Prostate gland (tissue), 2 donors: Measurements from ENCODE around the gene HKDC1. TPM values are rescaled to one million over a fixed set of nuclear protein-coding genes. Genes with fewer than 3 reads are reported as not detected.
"Not testable (repeated sequence)": the region's sequence is repeated elsewhere in the genome, so short reads cannot be mapped to it uniquely, and the experiment has no call there.

Experiments used
- DNase-seq: peaks from one replicate; pipeline ENCODE4 v3.0.0-alpha.2; 2019; ENCODE audit warnings: low spot score
- H3K27ac ChIP-seq, 2 donors: fragments of 200-600 bp; sonication (generic); 2 replicates each; pipeline ENCODE4 v1.5.1; 2017 to 2019
- H3K27me3 ChIP-seq: fragments of 200-600 bp; sonication (generic); replicated peaks from 2 replicates; pipeline ENCODE4 v1.5.1; 2019; ENCODE audit not compliant: insufficient read depth
- H3K36me3 ChIP-seq, 2 donors: fragments of 200-600 bp; sonication (generic); 1 replicate in 1 of 2; 2 replicates in 1 of 2; pipeline versions ENCODE4 v1.5.1 to v1.8.1; 2017 to 2019
- H3K4me1 ChIP-seq: fragments of 200-600 bp; sonication (generic); replicated peaks from 2 replicates; pipeline ENCODE4 v1.5.1; 2019
- H3K4me3 ChIP-seq, 2 donors: fragments of 200-600 bp; sonication (generic); 2 replicates each; pipeline ENCODE4 v1.5.1; 2017 to 2019
- H3K9me3 ChIP-seq: fragments of 200-600 bp; sonication (generic); 2 replicates; pipeline ENCODE4 v1.5.1; 2017
- CTCF ChIP-seq, 4 experiments: fragments of 200-600 bp in 2 of 4; fragments of 450-650 bp in 2 of 4; sonication (generic) in 2 of 4; IDR thresholded peaks; 1 replicate in 3 of 4; 2 replicates in 1 of 4; pipeline ENCODE4 v1.5.1; 2016 to 2019; ENCODE audit warnings: antibody characterized with exemption in 4 of 4, mild to moderate bottlenecking in 2 of 4, moderate library complexity in 2 of 4
- POLR2A ChIP-seq: fragments of 450-650 bp; IDR thresholded peaks from one replicate; pipeline ENCODE4 v1.6.1; 2016; ENCODE audit warnings: antibody characterized with exemption, mild to moderate bottlenecking
- POLR2AphosphoS5 ChIP-seq: sonication (generic); formaldehyde crosslinking; IDR thresholded peaks from one replicate; pipeline ENCODE4 v1.6.1; 2017; ENCODE audit warnings: antibody characterized with exemption
- WGBS: methylation state at CpG from one replicate; pipeline ENCODE4 v1.1.5; 2018; 5-methylcytosine and 5-hydroxymethylcytosine counted together
- intact Hi-C: fragments of 100-400 bp; cut with DNase I; formaldehyde crosslinking; loops from one replicate; pipeline ENCODE4 v1.14.2; 2022
- total RNA-seq, 2 donors: library from RNA; depleted of rRNA; stranded (reverse); fragments of >200 nt; gene quantifications; one replicate each; pipeline ENCODE4 v1.1.0, GENCODE V29; 2016

Gene HKDC1
- total RNA-seq, 2 donors from 2014 or later: 0.23 to 1.6 TPM

- no peak for DNase-seq
- Histone ChIP-seq H3K36me3 (no peaks in the 10 kb centered on the region), H3K9me3 (no peaks in the 10 kb centered on the region), H3K27me3 (no peaks in the 10 kb centered on the region), H3K4me3 (no peak overlapping the region), H3K4me1 (no peaks in the 10 kb centered on the region), H3K27ac (no peak overlapping the region)
- WGBS: 90% methylated on average over 13 of the region's 14 CpGs
- no peak for TF ChIP-seq POLR2A
- no peak for TF ChIP-seq POLR2AphosphoS5
- TF ChIP-seq CTCF (IDR thresholded peaks at IDR 0.05): no peak
- intact Hi-C loops: no loop called here
Measured at GRCh38 chr10:69246581-69247312, 26.6 kb downstream of the HKDC1 start.

GRCh38 chr10:69247313-69247710 is 27.2 kb downstream of the HKDC1 start:
- Histone ChIP-seq H3K36me3 (no peaks in the 10 kb centered on the region), H3K27me3 (no peaks in the 10 kb centered on the region), H3K4me1 (no peaks in the 10 kb centered on the region), H3K4me3 (no peak overlapping the region), H3K9me3 (no peaks in the 10 kb centered on the region), H3K27ac (no peak overlapping the region)
- WGBS: 96% methylated on average over 13 of the region's 13 CpGs
- intact Hi-C loops: no loop called here
- DNase-seq: no peak
- TF ChIP-seq POLR2AphosphoS5 (no peak), POLR2A (no peak), CTCF (IDR thresholded peaks at IDR 0.05) (no peak)

- intact Hi-C loops: no loop called here
- H3K9me3 ChIP-seq: no peaks in the 10 kb centered on the region
- no peaks in the 10 kb centered on the region for H3K27me3 ChIP-seq
- no peaks in the 10 kb centered on the region for H3K36me3 ChIP-seq
- H3K27ac ChIP-seq: no peak overlapping the region
- WGBS: 78% methylated on average over 24 of the region's 24 CpGs
- DNase-seq: no peak
- no peaks in the 10 kb centered on the region for H3K4me1 ChIP-seq
- H3K4me3 ChIP-seq: no peak overlapping the region
- TF ChIP-seq POLR2A (no peak), POLR2AphosphoS5 (no peak), CTCF (IDR thresholded peaks at IDR 0.05) (no peak)
Measured at GRCh38 chr10:69248117-69248730, 28.1 kb downstream of the HKDC1 start.

- Histone ChIP-seq H3K4me3 (no peak overlapping the region), H3K9me3 (no peaks in the 10 kb centered on the region), H3K27ac (peak overlapping the region in 1 of 2 donors; percentile 38), H3K36me3 (no peaks in the 10 kb centered on the region), H3K27me3 (no peaks in the 10 kb centered on the region), H3K4me1 (no peaks in the 10 kb centered on the region)
- no peak for TF ChIP-seq POLR2A
- TF ChIP-seq CTCF (IDR thresholded peaks at IDR 0.05): no peak
- no peak for TF ChIP-seq POLR2AphosphoS5
- 92% methylated on average over 14 of the region's 14 CpGs for WGBS
- intact Hi-C loops: no loop called here
- DNase-seq: no peak
Measured at GRCh38 chr10:69250041-69250440, 29.9 kb downstream of the HKDC1 start.

GRCh38 chr10:69251417-69251816 is 31.3 kb downstream of the HKDC1 start:
- H3K36me3 ChIP-seq, intact Hi-C loops, H3K27ac ChIP-seq, DNase-seq, H3K27me3 ChIP-seq, H3K4me3 ChIP-seq, H3K9me3 ChIP-seq, H3K4me1 ChIP-seq: not testable (repeated sequence)
- WGBS: 93% methylated on average over 2 of the region's 2 CpGs
